ENCODE measurements around the gene DKKL1. TPM values are rescaled to one million over a fixed set of nuclear protein-coding genes. Genes with fewer than 3 reads are reported as not detected.

Gene DKKL1
- total RNA-seq, 1 experiment from 2014 or later, result 0.95 TPM

GRCh38 chr19:49362929-49363267 lies 779 bp upstream of the DKKL1 start:
- peak overlapping the region; percentile 77 for H3K27ac ChIP-seq (ENCODE audit: low read length)
- peaks cover 3% of the 10 kb centered on the region; the same call in 1 of the 2 replicates for H3K36me3 ChIP-seq (ENCODE audit: control insufficient read depth, insufficient read depth, low read length)
- no peaks in the 10 kb centered on the region; the same call in 1 of the 2 replicates for H3K4me1 ChIP-seq (ENCODE audit: control insufficient read depth, insufficient read depth, low read length)
- peak; percentile 23 for ATAC-seq
- POLR2A ChIA-PET, result interaction anchor here (0.6 kb wide), 1 partner anchor 9 kb away, joined by 7 read pairs; no protein-coding TSS in a partner anchor
- peak overlapping the region; percentile 60 to 77 for H3K4me3 ChIP-seq (ENCODE audit: low read depth in 2 of 2, low read length in 2 of 2)
- no peaks in the 10 kb centered on the region for H3K9me3 ChIP-seq (ENCODE audit: control insufficient read depth, insufficient read depth, low read depth, low read length)
- intact Hi-C loops (cut with micrococcal nuclease; ENCODE audit: unreplicated experiment), result no loop called here
- in situ Hi-C loops (cut with HindIII; ENCODE audit: low pct_unique_long_range_greater_than_20kb, low sequenced_read_pairs), result no loop called here
- no peak for TF ChIP-seq SIN3A (IDR thresholded peaks at IDR 0.05; ENCODE audit: borderline replicate concordance, insufficient read depth, low read depth, low read length)
- no peak for TF ChIP-seq REST (IDR thresholded peaks at IDR 0.05; ENCODE audit: insufficient read depth in 1 of 2, low read depth in 2 of 2, low read length in 1 of 2)
- TF ChIP-seq TCF7L2 (IDR thresholded peaks at IDR 0.05; ENCODE audit: low read depth, low read length), result no peak
- TF ChIP-seq CTCF (IDR thresholded peaks at IDR 0.05), result no peak
- TF ChIP-seq POLR2AphosphoS5 (IDR thresholded peaks at IDR 0.05; ENCODE audit: low read depth, low read length), result no peak
- CTCF ChIA-PET, result no interaction called here
- no TSS peak for BruUV-seq (replicated peaks)
- DNase-seq (ENCODE audit: low read depth, low spot score), result no peak
- no peaks in the 10 kb centered on the region for H3K27me3 ChIP-seq (ENCODE audit: control insufficient read depth, insufficient read depth, low read length)

- Histone ChIP-seq H3K27ac (ENCODE audit: low read length) (peak overlapping the region; percentile 78), H3K4me1 (ENCODE audit: control insufficient read depth, insufficient read depth, low read length) (no peaks in the 10 kb centered on the region; the same call in 1 of the 2 replicates), H3K27me3 (ENCODE audit: control insufficient read depth, insufficient read depth, low read length) (no peaks in the 10 kb centered on the region), H3K9me3 (ENCODE audit: control insufficient read depth, insufficient read depth, low read depth, low read length) (peaks cover 5% of the 10 kb centered on the region; the same call in 1 of the 2 replicates), H3K4me3 (ENCODE audit: low read depth in 2 of 2, low read length in 2 of 2) (peak overlapping the region; percentile 56 to 60), H3K36me3 (ENCODE audit: control insufficient read depth, insufficient read depth, low read length) (no peaks in the 10 kb centered on the region)
- BruUV-seq (replicated peaks), result no TSS peak
- no peak for DNase-seq (ENCODE audit: low read depth, low spot score)
- in situ Hi-C loops (cut with HindIII; ENCODE audit: low pct_unique_long_range_greater_than_20kb, low sequenced_read_pairs) (no loop called here), intact Hi-C loops (cut with micrococcal nuclease; ENCODE audit: unreplicated experiment) (no loop called here)
- CTCF ChIA-PET, result no interaction called here
- no peak for TF ChIP-seq TCF7L2 (IDR thresholded peaks at IDR 0.05; ENCODE audit: low read depth, low read length)
- TF ChIP-seq REST (IDR thresholded peaks at IDR 0.05; ENCODE audit: insufficient read depth in 1 of 2, low read depth in 2 of 2, low read length in 1 of 2), result no peak
- TF ChIP-seq POLR2AphosphoS5 (IDR thresholded peaks at IDR 0.05; ENCODE audit: low read depth, low read length), result no peak
- TF ChIP-seq SIN3A (IDR thresholded peaks at IDR 0.05; ENCODE audit: borderline replicate concordance, insufficient read depth, low read depth, low read length), result no peak
- no peak for TF ChIP-seq CTCF (IDR thresholded peaks at IDR 0.05)
- no peak for ATAC-seq
- POLR2A ChIA-PET, result no interaction called here
Measured at GRCh38 chr19:49364083-49364737, 533 bp downstream of the DKKL1 start.

Measured in Panc1 (cell line).